CD4-positive, alpha-beta T cell (primary cell): ENCODE data around the gene ADNP2. TPM values are rescaled to one million over a fixed set of nuclear protein-coding genes. Genes with fewer than 3 reads are reported as not detected.

Experiments used
- ATAC-seq: fragments of 200-7000 bp; cut with Tn5 transposase; one replicate; pipeline ENCODE4 v1.10.0; 2022; ENCODE audit warnings: mild to moderate bottlenecking; ENCODE audit not compliant: poor library complexity
- CTCF ChIA-PET: fragments of 350-600 bp; sonication (Branson Sonifier 250); formaldehyde crosslinking; loops from one replicate; lab custom pipeline; 2021; ENCODE audit warnings: antibody characterized with exemption, inconsistent platforms; lab: Charles Lee
- POLR2A ChIA-PET: fragments of 350-600 bp; sonication (Branson Sonifier 250); formaldehyde crosslinking; loops from one replicate; lab custom pipeline; 2021; ENCODE audit warnings: antibody characterized with exemption, inconsistent platforms; lab: Charles Lee
- DNase-seq, 14 experiments: peaks; one replicate each; pipeline ENCODE4 v3.0.0-alpha.2; 2013 to 2020; ENCODE audit warnings: mixed read lengths in 2 of 14
- H3K27ac ChIP-seq, 2 donors: one replicate each; pipeline versions ENCODE4 v1.5.1 to v1.7.0; 2013; ENCODE audit warnings: low read length in 2 of 2, low read depth in 1 of 2, mild to moderate bottlenecking in 1 of 2
- H3K27me3 ChIP-seq, 2 experiments: 1 replicate in 1 of 2; 2 replicates in 1 of 2; pipeline versions ENCODE4 v1.6.1 to v1.7.0; 2013; ENCODE audit warnings: low read length in 2 of 2, control low read depth in 1 of 2, mild to moderate bottlenecking in 1 of 2, moderate library complexity in 1 of 2; ENCODE audit not compliant: insufficient read depth in 2 of 2, control insufficient read depth in 1 of 2
- H3K36me3 ChIP-seq: one replicate; pipeline ENCODE4 v1.6.1; 2013; ENCODE audit warnings: low read length, control low read depth; ENCODE audit not compliant: insufficient read depth
- H3K4me1 ChIP-seq: one replicate; pipeline ENCODE4 v1.6.1; 2013; ENCODE audit warnings: low read length, control low read depth; ENCODE audit not compliant: insufficient read depth
- H3K4me3 ChIP-seq: one replicate; pipeline ENCODE4 v1.5.1; 2013; ENCODE audit warnings: mild to moderate bottlenecking, low read length, moderate library complexity
- H3K9me3 ChIP-seq, 2 experiments: 1 replicate in 1 of 2; 2 replicates in 1 of 2; pipeline versions ENCODE4 v1.6.1 to v1.7.0; 2013; ENCODE audit warnings: low read length in 2 of 2, mild to moderate bottlenecking in 2 of 2, control low read depth in 1 of 2, moderate library complexity in 1 of 2; ENCODE audit not compliant: control insufficient read depth in 1 of 2, insufficient read depth in 1 of 2
- H3K27ac Mint-ChIP-seq: one replicate; pipeline ENCODE4 v1.8.0; 2020; ENCODE audit warnings: mixed read lengths
- H3K27me3 Mint-ChIP-seq: one replicate; pipeline ENCODE4 v1.8.0; 2021; ENCODE audit warnings: mixed read lengths
- H3K36me3 Mint-ChIP-seq: one replicate; pipeline ENCODE4 v1.8.0; 2021; ENCODE audit warnings: low read depth, mixed read lengths
- H3K4me1 Mint-ChIP-seq: one replicate; pipeline ENCODE4 v1.8.0; 2021; ENCODE audit warnings: low read depth, mixed read lengths
- H3K4me3 Mint-ChIP-seq: one replicate; pipeline ENCODE4 v1.8.0; 2020; ENCODE audit warnings: mild to moderate bottlenecking, mixed read lengths
- H3K9me3 Mint-ChIP-seq: one replicate; pipeline ENCODE4 v1.8.0; 2020; ENCODE audit warnings: mixed read lengths
- CTCF ChIP-seq: fragments of 200-600 bp; IDR thresholded peaks from one replicate; pipeline ENCODE4 v1.8.0; 2022; ENCODE audit warnings: antibody characterized with exemption, mild to moderate bottlenecking
- intact Hi-C, 2 experiments: fragments of 100-400 bp; cut with DNase I in 1 of 2; cut with micrococcal nuclease in 1 of 2; formaldehyde crosslinking; loops; one replicate each; pipeline versions ENCODE4 v1.15.1 to v1.9.0; 2023 to 2025; cut with DNase I, micrococcal nuclease
- total RNA-seq, 174 experiments: library from RNA in 2 of 174; stranded (reverse) in 2 of 174; gene quantifications; one replicate each; pipeline ENCODE4 v1.2.3 and lab custom pipeline; 2021 to 2026

The ADNP2 gene
- total RNA-seq, 2 experiments from 2014 or later, result 61.0 to 61.5 TPM

- peaks cover 6% of the 10 kb centered on the region for H3K9me3 Mint-ChIP-seq
- TF ChIP-seq CTCF, result no peak
- ATAC-seq (no peak), DNase-seq (peak in 2 of 14 experiments; percentile 16 to 29)
- peaks cover 0 to 11% of the 10 kb centered on the region in 2 experiments for H3K9me3 ChIP-seq
- intact Hi-C loops, result no loop called here
- no peaks in the 10 kb centered on the region for H3K27me3 Mint-ChIP-seq
- no peaks in the 10 kb centered on the region for H3K27me3 ChIP-seq
- H3K4me3 Mint-ChIP-seq, result no peak overlapping the region
- CTCF ChIA-PET, result interaction anchor here (0.7 to 1.1 kb wide), 2 partner anchors 52 to 71 kb away, joined by 3 read pairs; no protein-coding TSS in a partner anchor
- peaks cover 20% of the 10 kb centered on the region for H3K36me3 Mint-ChIP-seq
- H3K27ac ChIP-seq, result no peak overlapping the region
- no peaks in the 10 kb centered on the region for H3K36me3 ChIP-seq
- POLR2A ChIA-PET, result interaction anchor here (0.6 kb wide), 1 partner anchor 567 kb away, joined by 3 read pairs; no protein-coding TSS in a partner anchor
- peak overlapping the region; percentile 98 for H3K27ac Mint-ChIP-seq
- peaks cover 26% of the 10 kb centered on the region for H3K4me1 Mint-ChIP-seq
- H3K4me3 ChIP-seq, result no peak overlapping the region
- peaks cover 13% of the 10 kb centered on the region for H3K4me1 ChIP-seq
These were observed 3.5 kb upstream of the ADNP2 start for GRCh38 chr18:80105369-80106167.

GRCh38 chr18:80106482-80107051 is 2.5 kb upstream of the ADNP2 start:
- intact Hi-C loops, result no loop called here

More at GRCh38 chr18:80106482-80107051, 2.5 kb upstream of the ADNP2 start:
- H3K27me3 Mint-ChIP-seq, result no peaks in the 10 kb centered on the region
- POLR2A ChIA-PET, result interaction anchor here (0.6 kb wide), 1 partner anchor 568 kb away, joined by 3 read pairs; no protein-coding TSS in a partner anchor
- ATAC-seq (no peak), DNase-seq (peak in 2 of 14 experiments; percentile 17 to 35)
- H3K4me3 ChIP-seq, result no peak overlapping the region
- peak overlapping the region; percentile 36 for H3K4me3 Mint-ChIP-seq
- H3K27ac ChIP-seq, result no peak overlapping the region
- H3K9me3 ChIP-seq, result peaks cover 0 to 11% of the 10 kb centered on the region in 2 experiments
- H3K36me3 ChIP-seq, result no peaks in the 10 kb centered on the region
- H3K4me1 Mint-ChIP-seq, result peaks cover 32% of the 10 kb centered on the region
- peaks cover 23% of the 10 kb centered on the region for H3K36me3 Mint-ChIP-seq
- peak overlapping the region; percentile 98 for H3K27ac Mint-ChIP-seq
- CTCF ChIA-PET, result interaction anchor here (0.7 to 1.1 kb wide), 2 partner anchors 51 to 72 kb away, joined by 3 read pairs; no protein-coding TSS in a partner anchor
- peaks cover 6% of the 10 kb centered on the region for H3K9me3 Mint-ChIP-seq
- peaks cover 16% of the 10 kb centered on the region for H3K4me1 ChIP-seq
- TF ChIP-seq CTCF, result no peak
- no peaks in the 10 kb centered on the region for H3K27me3 ChIP-seq
